Heart right ventricle (tissue), 16 donors: ENCODE results near the gene POLRMT. TPM values are rescaled to one million over a fixed set of nuclear protein-coding genes. Genes with fewer than 3 reads are reported as not detected.
A peak's percentile ranks its signal among the peaks of the same experiment; 100 is the strongest.

ENCODE experiments used
- ATAC-seq, 8 donors: fragments of 200-7000 bp; cut with Tn5 transposase; one replicate each; pipeline ENCODE4 v1.9.1; 2020; ENCODE audit warnings: mild to moderate bottlenecking in 8 of 8, moderate library complexity in 8 of 8, moderate number of reproducible peaks in 1 of 8
- DNase-seq, 2 donors: peaks; one replicate each; pipeline ENCODE4 v3.0.0-alpha.2; 2020
- H3K27ac ChIP-seq, 10 donors: fragments of 200-600 bp; sonication (generic) in 2 of 10; one replicate each; pipeline versions ENCODE4 v1.5.0 to v1.8.0; 2020 to 2022; ENCODE audit warnings: mild to moderate bottlenecking in 3 of 10
- H3K27me3 ChIP-seq, 7 donors: fragments of 200-600 bp; one replicate each; pipeline ENCODE4 v1.8.0; 2021 to 2022; ENCODE audit warnings: mild to moderate bottlenecking in 2 of 7
- H3K36me3 ChIP-seq, 9 donors: fragments of 200-600 bp; sonication (generic) in 1 of 9; one replicate each; pipeline versions ENCODE4 v1.5.0 to v1.8.0; 2020 to 2022; ENCODE audit warnings: mild to moderate bottlenecking in 2 of 9
- H3K4me1 ChIP-seq, 9 donors: fragments of 200-600 bp; sonication (generic) in 1 of 9; one replicate each; pipeline versions ENCODE4 v1.5.0 to v1.8.0; 2020 to 2022; ENCODE audit warnings: mild to moderate bottlenecking in 4 of 9
- H3K4me3 ChIP-seq, 10 donors: fragments of 200-600 bp; sonication (generic) in 2 of 10; one replicate each; pipeline versions ENCODE4 v1.5.0 to v1.8.0; 2020 to 2022; ENCODE audit warnings: mild to moderate bottlenecking in 7 of 10, moderate library complexity in 2 of 10
- H3K9me3 ChIP-seq, 11 donors: fragments of 200-600 bp in 10 of 11; sonication (generic) in 2 of 11; one replicate each; pipeline versions ENCODE4 v1.5.0 to v1.8.0; 2013 to 2022; ENCODE audit warnings: mild to moderate bottlenecking in 2 of 11, control low read depth in 1 of 11, moderate library complexity in 1 of 11
- whole genome bisulfite sequencing, 2 donors: extraction: QIAGEN DNeasy Blood & Tissue Kit; methylation state at CpG; one replicate each; pipeline ENCODE4 v1.1.7; 2013; ENCODE audit warnings: inconsistent platforms in 1 of 2; 5-methylcytosine and 5-hydroxymethylcytosine counted together
- intact Hi-C, 10 donors: fragments of 100-400 bp; cut with DNase I; formaldehyde crosslinking; loops; one replicate each; pipeline versions ENCODE4 v1.11.1 to v1.14.2; 2022
- polyA plus RNA-seq, 2 donors: library from polyadenylated mRNA; stranded (reverse); fragments of 200-250 nt; gene quantifications; one replicate each; pipeline ENCODE4 v1.2.3, GENCODE V29; 2013
- total RNA-seq, 10 donors: library from RNA; stranded (reverse); fragmentation: NEBNext Ultra II Directional in 3 of 10; extraction: Animal tissue kit (Norgen Biotek cat#: 25700) in 3 of 10; gene quantifications; one replicate each; pipeline versions ENCODE4 v1.2.1 to v1.2.4, GENCODE V29; 2021 to 2023
- TF ChIP-seq, protein P1 (sequence below), 9 donors: fragments of 200-600 bp; sonication (generic) in 2 of 9; IDR thresholded peaks; one replicate each; pipeline versions ENCODE4 v1.5.0 to v1.8.0; 2021 to 2022; ENCODE audit warnings: antibody characterized with exemption in 9 of 9, mild to moderate bottlenecking in 5 of 9, moderate library complexity in 1 of 9
- donor health status: Arrhythmogenic right ventricular cardiomyopathy.
- donor health status: ischemic (EF 13 %, LVEDD 7.1; RV severe dilation, severe dysfunction).
- donor health status: healthy with polysubstance abuse.
- donor health status: DM: no; HTN: yes; CAD: no.
- donor health status: DM: no; HTN: no; CAD: no.
- donor health status: ischemic (EF 25% LVEDD 6.9; RV normal size, moderate dysfunction).
- donor health status: ischemic (EF 25% LVEDD 5.7; RV mildly dilated, moderate dysfunction).
- donor health status: healthy.
- donor health status: DM: yes; HTN: yes; CAD: no.
- donor health status: Ischemic cardiomyopathy.
- donor health status: ischemic (EF 35%, LVEDD 5.7; RV mildly dilated, moderate dysfunction).
- donor health status: nonischemic (EF 11% LVEDD 7.7; RV severe dilation, severe dysfunction).
- donor health status: DM: yes; HTN: yes; CAD: no.
- donor health status: PGD.
- donor health status: ischemic (EF 29% LVEDD 5.4; RV normal size, mild dysfunction).
- donor health status: nonischemic (EF 23%, LVEDD 6.1; RV moderate dilation, normal function).

Gene POLRMT
- total and polyA plus RNA-seq, 12 donors: 37.2 to 159 (median 45.3) TPM

DNA sequence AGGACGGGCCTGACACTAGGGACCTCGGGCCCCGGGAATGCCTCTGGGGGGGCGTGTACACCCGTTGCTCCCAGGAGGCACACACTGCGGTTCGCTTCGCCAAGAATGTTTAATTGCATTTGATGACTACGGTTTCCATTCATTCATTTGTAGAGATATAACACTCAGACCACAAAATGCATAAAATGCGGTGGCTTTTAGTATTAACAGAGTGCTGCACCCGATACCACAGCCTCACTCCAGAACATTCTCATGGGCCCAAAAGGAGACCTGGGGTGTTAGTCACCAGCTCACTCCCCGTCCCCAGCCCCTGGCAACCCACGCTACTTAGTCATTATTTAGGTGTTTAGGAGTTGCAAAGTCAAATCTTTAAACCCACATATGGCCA, 21.9 kb downstream of the POLRMT start:
- H3K4me3 ChIP-seq: peak overlapping the region in 5 of 10 donors; percentile 27 to 49 (median 37)

GRCh38 chr19:610801-611480, 22.4 kb downstream of the POLRMT start:
- ATAC-seq: peak; percentile 38 to 80 (median 65)
- TF ChIP-seq, protein P1, sequence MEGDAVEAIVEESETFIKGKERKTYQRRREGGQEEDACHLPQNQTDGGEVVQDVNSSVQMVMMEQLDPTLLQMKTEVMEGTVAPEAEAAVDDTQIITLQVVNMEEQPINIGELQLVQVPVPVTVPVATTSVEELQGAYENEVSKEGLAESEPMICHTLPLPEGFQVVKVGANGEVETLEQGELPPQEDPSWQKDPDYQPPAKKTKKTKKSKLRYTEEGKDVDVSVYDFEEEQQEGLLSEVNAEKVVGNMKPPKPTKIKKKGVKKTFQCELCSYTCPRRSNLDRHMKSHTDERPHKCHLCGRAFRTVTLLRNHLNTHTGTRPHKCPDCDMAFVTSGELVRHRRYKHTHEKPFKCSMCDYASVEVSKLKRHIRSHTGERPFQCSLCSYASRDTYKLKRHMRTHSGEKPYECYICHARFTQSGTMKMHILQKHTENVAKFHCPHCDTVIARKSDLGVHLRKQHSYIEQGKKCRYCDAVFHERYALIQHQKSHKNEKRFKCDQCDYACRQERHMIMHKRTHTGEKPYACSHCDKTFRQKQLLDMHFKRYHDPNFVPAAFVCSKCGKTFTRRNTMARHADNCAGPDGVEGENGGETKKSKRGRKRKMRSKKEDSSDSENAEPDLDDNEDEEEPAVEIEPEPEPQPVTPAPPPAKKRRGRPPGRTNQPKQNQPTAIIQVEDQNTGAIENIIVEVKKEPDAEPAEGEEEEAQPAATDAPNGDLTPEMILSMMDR (IDR thresholded peaks at IDR 0.05): no peak
- intact Hi-C loops: no loop called here
- Histone ChIP-seq H3K4me3 (peak overlapping the region in 6 of 10 donors; percentile 18 to 49 (median 36)), H3K9me3 (no peaks in the 10 kb centered on the region), H3K27ac (peak overlapping the region in 8 of 10 donors; percentile 12 to 82 (median 60)), H3K36me3 (no peaks in the 10 kb centered on the region), H3K27me3 (peaks cover 0 to 10% (median 0%) of the 10 kb centered on the region in 7 donors), H3K4me1 (peaks cover 0 to 32% (median 16%) of the 10 kb centered on the region in 9 donors)
- peak; percentile 66 to 76 for DNase-seq
- 38 to 44% methylated on average over 36 of the region's 36 CpGs for WGBS, 2 donors

More for the DNA sequence above, 21.9 kb downstream of the POLRMT start:
- 52 to 57% methylated on average over 13 of the region's 13 CpGs for WGBS, 2 donors
- intact Hi-C loops: no loop called here
- H3K36me3 ChIP-seq: no peaks in the 10 kb centered on the region
- TF ChIP-seq, protein P1 (IDR thresholded peaks at IDR 0.05): no peak
- peak overlapping the region in 8 of 10 donors; percentile 12 to 82 (median 60) for H3K27ac ChIP-seq
- no peaks in the 10 kb centered on the region for H3K9me3 ChIP-seq
- no peak for DNase-seq
- peaks cover 0 to 32% (median 16%) of the 10 kb centered on the region in 9 donors for H3K4me1 ChIP-seq
- ATAC-seq: no peak
- peaks cover 0 to 10% (median 0%) of the 10 kb centered on the region in 7 donors for H3K27me3 ChIP-seq

GRCh38 chr19:610071-610800, 23.1 kb downstream of the POLRMT start:
- intact Hi-C loops: no loop called here
- TF ChIP-seq, protein P1 (IDR thresholded peaks at IDR 0.05): no peak
- peaks cover 0 to 5% (median 0%) of the 10 kb centered on the region in 7 donors for H3K27me3 ChIP-seq
- H3K27ac ChIP-seq: peak overlapping the region in 8 of 10 donors; percentile 12 to 82 (median 60)
- H3K36me3 ChIP-seq: no peaks in the 10 kb centered on the region
- 63 to 72% methylated on average over 32 to 38 of the region's 38 CpGs for WGBS, 2 donors
- no peaks in the 10 kb centered on the region for H3K9me3 ChIP-seq
- ATAC-seq (peak in 7 of 8 donors; percentile 1 to 24 (median 7)), DNase-seq (no peak)
- H3K4me3 ChIP-seq: peak overlapping the region in 6 of 10 donors; percentile 18 to 49 (median 36)
- peaks cover 0 to 32% (median 16%) of the 10 kb centered on the region in 9 donors for H3K4me1 ChIP-seq

DNA sequence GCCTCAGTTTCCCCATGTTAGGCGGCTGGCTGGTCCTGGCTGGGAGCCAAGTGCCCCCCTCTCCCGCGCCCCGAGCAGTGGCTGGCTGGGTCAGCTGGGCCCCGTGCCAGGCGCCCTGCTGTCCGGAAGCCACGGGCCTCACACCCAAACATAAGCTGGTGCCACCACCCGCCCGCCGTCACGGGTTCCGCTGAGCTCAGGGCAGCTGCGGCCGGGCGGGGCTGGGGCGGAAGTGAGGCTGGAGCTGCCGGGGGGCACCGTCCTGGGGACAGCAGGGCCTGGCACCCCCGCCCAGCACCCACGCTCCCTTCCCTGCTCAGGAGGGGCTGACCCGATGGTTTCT, 24.4 kb downstream of the POLRMT start:
- ATAC-seq (peak; percentile 35 to 76 (median 64)), DNase-seq (peak in 1 of 2 donors; percentile 62)
- Histone ChIP-seq H3K36me3 (no peaks in the 10 kb centered on the region), H3K9me3 (no peaks in the 10 kb centered on the region), H3K27me3 (peaks cover 0 to 5% (median 0%) of the 10 kb centered on the region in 7 donors), H3K4me1 (peaks cover 0 to 32% (median 16%) of the 10 kb centered on the region in 9 donors), H3K27ac (peak overlapping the region in 3 of 10 donors; percentile 39 to 82 (median 48)), H3K4me3 (no peak overlapping the region)
- 57 to 65% methylated on average over 22 of the region's 22 CpGs for WGBS, 2 donors
- TF ChIP-seq, protein P1 (IDR thresholded peaks at IDR 0.05): no peak
- intact Hi-C loops: loop anchor here in 1 of 10 donors (2.0 kb wide), 1 partner anchor 24 kb away; the partner anchor contains the start of gene POLRMT
